Right lobe of liver (tissue), 4 donors: ENCODE data around the gene EEFSEC.

ENCODE experiments used
- POLR2A ChIP-seq: fragments of 450-650 bp; IDR thresholded peaks from one replicate; pipeline ENCODE4 v1.6.1; 2017; ENCODE audit warnings: antibody characterized with exemption, mild to moderate bottlenecking
- TF ChIP-seq, protein P1 (sequence below), 4 donors: fragments of 200-600 bp in 3 of 4; fragments of 450-650 bp in 1 of 4; IDR thresholded peaks; one replicate each; pipeline versions ENCODE4 v1.5.1 to v1.8.0; 2016 to 2022; ENCODE audit warnings: antibody characterized with exemption in 4 of 4, mild to moderate bottlenecking in 2 of 4
- donor health status: DM: no; HTN: no; CAD: no.
- donor health status: DM: no; HTN: no; CAD: no.
- donor health status: DM: no; HTN: yes; CAD: no.

- TF ChIP-seq, protein P1, sequence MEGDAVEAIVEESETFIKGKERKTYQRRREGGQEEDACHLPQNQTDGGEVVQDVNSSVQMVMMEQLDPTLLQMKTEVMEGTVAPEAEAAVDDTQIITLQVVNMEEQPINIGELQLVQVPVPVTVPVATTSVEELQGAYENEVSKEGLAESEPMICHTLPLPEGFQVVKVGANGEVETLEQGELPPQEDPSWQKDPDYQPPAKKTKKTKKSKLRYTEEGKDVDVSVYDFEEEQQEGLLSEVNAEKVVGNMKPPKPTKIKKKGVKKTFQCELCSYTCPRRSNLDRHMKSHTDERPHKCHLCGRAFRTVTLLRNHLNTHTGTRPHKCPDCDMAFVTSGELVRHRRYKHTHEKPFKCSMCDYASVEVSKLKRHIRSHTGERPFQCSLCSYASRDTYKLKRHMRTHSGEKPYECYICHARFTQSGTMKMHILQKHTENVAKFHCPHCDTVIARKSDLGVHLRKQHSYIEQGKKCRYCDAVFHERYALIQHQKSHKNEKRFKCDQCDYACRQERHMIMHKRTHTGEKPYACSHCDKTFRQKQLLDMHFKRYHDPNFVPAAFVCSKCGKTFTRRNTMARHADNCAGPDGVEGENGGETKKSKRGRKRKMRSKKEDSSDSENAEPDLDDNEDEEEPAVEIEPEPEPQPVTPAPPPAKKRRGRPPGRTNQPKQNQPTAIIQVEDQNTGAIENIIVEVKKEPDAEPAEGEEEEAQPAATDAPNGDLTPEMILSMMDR (IDR thresholded peaks at IDR 0.05): no peak
- no peak for TF ChIP-seq POLR2A
Observed at GRCh38 chr3:128254066-128254590, 100.8 kb downstream of the EEFSEC start.
